Epithelial cell of esophagus (primary cell): ENCODE measurements around the gene RHBDD1.

Experiments
- DNase-seq: peaks from one replicate; pipeline ENCODE4 v3.0.0; 2010; ENCODE audit warnings: low read depth
- H3K4me3 ChIP-seq: 2 replicates; pipeline ENCODE4 v1.5.1; 2011; ENCODE audit warnings: mild to moderate bottlenecking, low read length, control low read depth
- CTCF ChIP-seq: IDR thresholded peaks from 2 replicates; pipeline ENCODE4 v1.5.1; 2011; ENCODE audit warnings: low read depth, mild to moderate bottlenecking, low read length, control low read depth, inconsistent platforms; ENCODE audit not compliant: insufficient read depth; ENCODE audit errors: missing control alignments

Gene RHBDD1

GRCh38 chr2:227016894-227017293 lies 181.0 kb downstream of the RHBDD1 start:
- TF ChIP-seq CTCF: no peak
- DNase-seq: peak; percentile 42
- H3K4me3 ChIP-seq: no peak overlapping the region

GRCh38 chr2:227020416-227020815 lies 184.6 kb downstream of the RHBDD1 start:
- no peak overlapping the region for H3K4me3 ChIP-seq
- DNase-seq: no peak
- no peak for TF ChIP-seq CTCF

GRCh38 chr2:227022608-227023007 lies 186.8 kb downstream of the RHBDD1 start:
- DNase-seq: no peak
- TF ChIP-seq CTCF: no peak

GRCh38 chr2:227025510-227025909 lies 189.7 kb downstream of the RHBDD1 start:
- no peak for TF ChIP-seq CTCF

More at GRCh38 chr2:227022608-227023007, 186.8 kb downstream of the RHBDD1 start:
- H3K4me3 ChIP-seq: no peak overlapping the region

GRCh38 chr2:227029426-227030105 lies 193.7 kb downstream of the RHBDD1 start:
- TF ChIP-seq CTCF: no peak
- peak; percentile 50 for DNase-seq
- no peak overlapping the region for H3K4me3 ChIP-seq

More at GRCh38 chr2:227025510-227025909, 189.7 kb downstream of the RHBDD1 start:
- no peak for DNase-seq
- no peak overlapping the region for H3K4me3 ChIP-seq

GRCh38 chr2:227030789-227031188 lies 194.9 kb downstream of the RHBDD1 start:
- DNase-seq: no peak
- no peak for TF ChIP-seq CTCF
- H3K4me3 ChIP-seq: no peak overlapping the region

- no peak for DNase-seq
- H3K4me3 ChIP-seq: no peak overlapping the region
- TF ChIP-seq CTCF: no peak
Observed at GRCh38 chr2:227031379-227031778, 195.5 kb downstream of the RHBDD1 start.
